CD14-positive monocyte (primary cell): Measurements from ENCODE around the gene VCL. TPM values are rescaled to one million over a fixed set of nuclear protein-coding genes. Genes with fewer than 3 reads are reported as not detected.

Experiments
- DNase-seq, 3 donors: peaks; one replicate each; pipeline ENCODE4 v3.0.0-alpha.2; 2011 to 2022
- H2AFZ ChIP-seq: 2 replicates; pipeline ENCODE4 v1.6.0; 2012; ENCODE audit warnings: mild to moderate bottlenecking, low read depth, low read length, inconsistent platforms; ENCODE audit not compliant: insufficient read depth, poor library complexity, severe bottlenecking
- H3K27ac ChIP-seq, 2 donors: 1 replicate in 1 of 2; 2 replicates in 1 of 2; pipeline ENCODE4 v1.5.1; 2012 to 2013; ENCODE audit warnings: low read length in 2 of 2, control low read depth in 1 of 2, inconsistent platforms in 1 of 2, low read depth in 1 of 2, mild to moderate bottlenecking in 1 of 2
- H3K27me3 ChIP-seq, 2 donors: one replicate each; pipeline versions ENCODE4 v1.6.0 to v1.6.1; 2011 to 2013; ENCODE audit warnings: low read length in 2 of 2; ENCODE audit not compliant: control insufficient read depth in 2 of 2, insufficient read depth in 2 of 2
- H3K36me3 ChIP-seq, 2 donors: replicated peaks in 1 of 2; 1 replicate in 1 of 2; 2 replicates in 1 of 2; pipeline versions ENCODE4 v1.5.1 to v1.6.1; 2012 to 2013; ENCODE audit warnings: low read length in 2 of 2, control low read depth in 1 of 2, inconsistent platforms in 1 of 2, mild to moderate bottlenecking in 1 of 2; ENCODE audit not compliant: insufficient read depth in 2 of 2, control insufficient read depth in 1 of 2
- H3K4me1 ChIP-seq, 2 donors: 1 replicate in 1 of 2; 2 replicates in 1 of 2; pipeline versions ENCODE4 v1.5.1 to v1.6.1; 2012 to 2013; ENCODE audit warnings: low read length in 2 of 2, control low read depth in 1 of 2, inconsistent platforms in 1 of 2, mild to moderate bottlenecking in 1 of 2, moderate library complexity in 1 of 2; ENCODE audit not compliant: insufficient read depth in 2 of 2, control insufficient read depth in 1 of 2
- H3K4me2 ChIP-seq: replicated peaks from 2 replicates; pipeline ENCODE3; 2012; ENCODE audit warnings: low read length, moderate library complexity, mild to moderate bottlenecking; ENCODE audit not compliant: poor library complexity, severe bottlenecking; ENCODE audit errors: extremely low read depth
- H3K4me3 ChIP-seq, 3 experiments: fragments of 200-600 bp in 1 of 3; sonication (generic) in 1 of 3; replicated peaks in 1 of 3; 1 replicate in 2 of 3; 2 replicates in 1 of 3; pipeline ENCODE4 v1.5.1; 2011 to 2013; ENCODE audit warnings: low read length in 3 of 3, mild to moderate bottlenecking in 3 of 3, control low read depth in 2 of 3, low read depth in 2 of 3, inconsistent platforms in 1 of 3, moderate library complexity in 1 of 3
- H3K79me2 ChIP-seq: 2 replicates; pipeline ENCODE4 v1.6.0; 2012; ENCODE audit warnings: mild to moderate bottlenecking, control low read depth, inconsistent platforms, low read length, moderate library complexity; ENCODE audit not compliant: insufficient read depth
- H3K9ac ChIP-seq: 2 replicates; pipeline ENCODE4 v1.6.0; 2017; ENCODE audit warnings: low read length, mild to moderate bottlenecking; ENCODE audit not compliant: insufficient read depth, poor library complexity, severe bottlenecking
- H3K9me3 ChIP-seq, 2 donors: replicated peaks in 1 of 2; 1 replicate in 1 of 2; 2 replicates in 1 of 2; pipeline versions ENCODE4 v1.5.1 to v1.6.1; 2012 to 2013; ENCODE audit warnings: low read length in 2 of 2, control low read depth in 1 of 2; ENCODE audit not compliant: control insufficient read depth in 1 of 2, insufficient read depth in 1 of 2
- H4K20me1 ChIP-seq: 2 replicates; pipeline ENCODE4 v1.6.0; 2012; ENCODE audit warnings: mild to moderate bottlenecking, low read length, control low read depth, moderate library complexity; ENCODE audit not compliant: insufficient read depth
- H3K27ac Mint-ChIP-seq, 7 donors: one replicate each; pipeline ENCODE4 v1.8.0; 2020; ENCODE audit warnings: mild to moderate bottlenecking in 7 of 7, mixed read lengths in 7 of 7, moderate library complexity in 6 of 7, inconsistent platforms in 2 of 7
- H3K27me3 Mint-ChIP-seq, 3 donors: one replicate each; pipeline ENCODE4 v1.8.0; 2021 to 2022; ENCODE audit warnings: low read depth in 3 of 3, mild to moderate bottlenecking in 3 of 3, mixed read lengths in 3 of 3, moderate library complexity in 3 of 3, inconsistent platforms in 1 of 3
- H3K36me3 Mint-ChIP-seq, 2 donors: one replicate each; pipeline ENCODE4 v1.8.0; 2020; ENCODE audit warnings: mixed read lengths in 2 of 2, inconsistent platforms in 1 of 2, mild to moderate bottlenecking in 1 of 2
- H3K4me1 Mint-ChIP-seq: one replicate; pipeline ENCODE4 v1.8.0; 2020; ENCODE audit warnings: mild to moderate bottlenecking, mixed read lengths
- H3K4me3 Mint-ChIP-seq, 2 donors: one replicate each; pipeline ENCODE4 v1.8.0; 2020; ENCODE audit warnings: mild to moderate bottlenecking in 2 of 2, mixed read lengths in 2 of 2, moderate library complexity in 1 of 2
- H3K9me3 Mint-ChIP-seq, 7 donors: one replicate each; pipeline ENCODE4 v1.8.0; 2020 to 2022; ENCODE audit warnings: mixed read lengths in 7 of 7, mild to moderate bottlenecking in 6 of 7, moderate library complexity in 6 of 7, inconsistent platforms in 2 of 7
- WGBS: methylation state at CpG from one replicate; pipeline ENCODE4 v1.1.5; 2013; ENCODE audit warnings: missing lambda C conversion rate; ENCODE audit not compliant: insufficient coverage; 5-methylcytosine and 5-hydroxymethylcytosine counted together
- intact Hi-C, 2 donors: fragments of 100-400 bp; cut with micrococcal nuclease; formaldehyde crosslinking; loops; one replicate each; pipeline versions ENCODE4 v1.15.0 to v1.15.1; 2023
- polyA plus RNA-seq, 3 donors: library from polyadenylated mRNA; depleted of rRNA in 1 of 3; unstranded in 2 of 3; stranded (reverse) in 1 of 3; fragments of 300-500 nt in 2 of 3; fragments of >200 nt in 1 of 3; fragmentation: Illumina TruSeq in 2 of 3; gene quantifications; 1 replicate in 2 of 3; 2 replicates in 1 of 3; pipeline ENCODE4 v1.2.3, GENCODE V29; 2012 to 2021
- TF ChIP-seq, protein P1 (sequence below): fragments of 200-600 bp; IDR thresholded peaks from one replicate; pipeline ENCODE4 v1.8.0; 2022; ENCODE audit warnings: antibody characterized with exemption, mild to moderate bottlenecking

Gene VCL
- polyA plus RNA-seq, 3 donors: 39.1 to 68.4 (median 52.8) TPM

DNA sequence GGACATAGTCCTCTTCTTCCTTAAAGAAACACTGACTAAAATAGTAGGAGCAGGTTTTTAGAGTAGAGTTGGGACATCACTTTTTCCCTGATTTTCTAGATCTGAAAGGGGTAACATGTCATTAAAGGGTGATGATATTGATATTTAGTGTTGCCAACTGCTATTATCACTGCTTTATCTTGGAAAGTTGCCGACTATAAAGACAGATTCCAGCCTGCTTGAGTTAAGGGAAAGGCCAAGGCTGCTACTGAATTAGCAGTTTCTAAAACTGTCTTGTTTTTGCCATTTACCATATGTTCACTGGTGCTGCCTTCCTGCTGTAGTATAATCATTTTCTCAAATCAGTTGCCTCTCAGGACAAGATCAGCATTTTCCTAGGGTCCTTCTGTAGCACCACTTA, 123.0 kb downstream of the VCL start:
- H3K27ac Mint-ChIP-seq: no peak overlapping the region
- H3K4me3 ChIP-seq: no peak overlapping the region
- peaks cover 91 to 99% of the 10 kb centered on the region in 2 donors for H3K36me3 Mint-ChIP-seq
- no peaks in the 10 kb centered on the region for H3K27me3 ChIP-seq
- H3K27ac ChIP-seq: peak overlapping the region in 1 of 2 donors; percentile 28
- H3K79me2 ChIP-seq: no peaks in the 10 kb centered on the region
- peaks cover 49% of the 10 kb centered on the region for H4K20me1 ChIP-seq
- TF ChIP-seq, protein P1, sequence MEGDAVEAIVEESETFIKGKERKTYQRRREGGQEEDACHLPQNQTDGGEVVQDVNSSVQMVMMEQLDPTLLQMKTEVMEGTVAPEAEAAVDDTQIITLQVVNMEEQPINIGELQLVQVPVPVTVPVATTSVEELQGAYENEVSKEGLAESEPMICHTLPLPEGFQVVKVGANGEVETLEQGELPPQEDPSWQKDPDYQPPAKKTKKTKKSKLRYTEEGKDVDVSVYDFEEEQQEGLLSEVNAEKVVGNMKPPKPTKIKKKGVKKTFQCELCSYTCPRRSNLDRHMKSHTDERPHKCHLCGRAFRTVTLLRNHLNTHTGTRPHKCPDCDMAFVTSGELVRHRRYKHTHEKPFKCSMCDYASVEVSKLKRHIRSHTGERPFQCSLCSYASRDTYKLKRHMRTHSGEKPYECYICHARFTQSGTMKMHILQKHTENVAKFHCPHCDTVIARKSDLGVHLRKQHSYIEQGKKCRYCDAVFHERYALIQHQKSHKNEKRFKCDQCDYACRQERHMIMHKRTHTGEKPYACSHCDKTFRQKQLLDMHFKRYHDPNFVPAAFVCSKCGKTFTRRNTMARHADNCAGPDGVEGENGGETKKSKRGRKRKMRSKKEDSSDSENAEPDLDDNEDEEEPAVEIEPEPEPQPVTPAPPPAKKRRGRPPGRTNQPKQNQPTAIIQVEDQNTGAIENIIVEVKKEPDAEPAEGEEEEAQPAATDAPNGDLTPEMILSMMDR: no peak
- H3K9ac ChIP-seq: no peak overlapping the region
- no peak for DNase-seq
- no peak overlapping the region for H3K4me3 Mint-ChIP-seq
- peaks cover 95 to 100% of the 10 kb centered on the region in 2 donors for H3K36me3 ChIP-seq
- 100% methylated on average over 1 of the region's 1 CpG for WGBS
- no peaks in the 10 kb centered on the region for H3K27me3 Mint-ChIP-seq
- H2AFZ ChIP-seq: no peak overlapping the region
- intact Hi-C loops: no loop called here
- H3K9me3 Mint-ChIP-seq: no peaks in the 10 kb centered on the region
- no peaks in the 10 kb centered on the region for H3K4me1 ChIP-seq
- no peaks in the 10 kb centered on the region for H3K4me1 Mint-ChIP-seq
- no peaks in the 10 kb centered on the region for H3K9me3 ChIP-seq
- H3K4me2 ChIP-seq: no peak overlapping the region

DNA sequence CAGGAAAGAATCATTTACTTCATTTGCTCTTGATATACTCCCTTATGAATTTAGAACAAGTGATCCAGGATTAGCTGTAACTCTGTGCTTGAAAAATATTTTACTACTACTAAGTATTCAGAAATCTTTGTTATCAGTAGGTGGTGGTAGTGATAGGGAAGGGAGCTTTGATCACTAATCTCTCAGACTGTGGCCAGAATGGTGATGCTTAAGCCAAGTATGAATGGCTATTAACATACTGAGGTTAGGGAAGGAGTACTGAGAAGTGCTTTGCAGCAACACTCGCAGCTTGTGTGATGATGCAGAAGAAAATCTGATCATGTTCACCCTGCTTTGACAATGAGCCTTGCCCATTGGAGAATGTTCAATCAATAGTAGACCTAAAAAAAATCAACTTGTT, 123.5 kb downstream of the VCL start:
- H3K4me3 ChIP-seq: no peak overlapping the region
- no peaks in the 10 kb centered on the region for H3K4me1 ChIP-seq
- no peaks in the 10 kb centered on the region for H3K27me3 Mint-ChIP-seq
- peaks cover 44% of the 10 kb centered on the region for H4K20me1 ChIP-seq
- H3K27ac ChIP-seq: peak overlapping the region in 1 of 2 donors; percentile 28
- H3K79me2 ChIP-seq: no peaks in the 10 kb centered on the region
- H3K9ac ChIP-seq: no peak overlapping the region
- no peak overlapping the region for H3K4me2 ChIP-seq
- H3K4me3 Mint-ChIP-seq: no peak overlapping the region
- no peaks in the 10 kb centered on the region for H3K4me1 Mint-ChIP-seq
- intact Hi-C loops: no loop called here
- peaks cover 95 to 100% of the 10 kb centered on the region in 2 donors for H3K36me3 ChIP-seq
- H3K27me3 ChIP-seq: no peaks in the 10 kb centered on the region
- peaks cover 91 to 99% of the 10 kb centered on the region in 2 donors for H3K36me3 Mint-ChIP-seq
- DNase-seq: no peak
- no peak overlapping the region for H3K27ac Mint-ChIP-seq
- no peaks in the 10 kb centered on the region for H3K9me3 ChIP-seq
- WGBS: no CpG with 5 or more reads among the region's 1 CpG
- TF ChIP-seq, protein P1: no peak
- H2AFZ ChIP-seq: no peak overlapping the region
- no peaks in the 10 kb centered on the region for H3K9me3 Mint-ChIP-seq
